Thymus (tissue), 11 donors: ENCODE data around the gene PTP4A2. TPM values are rescaled to one million over a fixed set of nuclear protein-coding genes. Genes with fewer than 3 reads are reported as not detected.
"Not testable (repeated sequence)": the region's sequence is repeated elsewhere in the genome, so short reads cannot be mapped to it uniquely, and the experiment has no call there.

Experiments
- DNase-seq, 9 donors: peaks; one replicate each; pipeline ENCODE4 v3.0.0-alpha.2; 2013; ENCODE audit warnings: low spot score in 9 of 9, low read depth in 6 of 9, missing footprints in 1 of 9
- H3K27ac ChIP-seq, 2 donors: one replicate each; pipeline ENCODE4 v1.5.1; 2013; ENCODE audit warnings: control low read depth in 1 of 2, low read depth in 1 of 2, low read length in 1 of 2, mild to moderate bottlenecking in 1 of 2, moderate library complexity in 1 of 2
- H3K27me3 ChIP-seq, 2 donors: one replicate each; pipeline ENCODE4 v1.5.1; 2013; ENCODE audit warnings: low read length in 1 of 2; ENCODE audit not compliant: control insufficient read depth in 2 of 2, insufficient read depth in 1 of 2
- H3K36me3 ChIP-seq, 2 donors: one replicate each; pipeline ENCODE4 v1.5.1; 2013; ENCODE audit warnings: low read length in 1 of 2, mild to moderate bottlenecking in 1 of 2, moderate library complexity in 1 of 2; ENCODE audit not compliant: control insufficient read depth in 2 of 2, insufficient read depth in 2 of 2
- H3K4me1 ChIP-seq, 2 donors: one replicate each; pipeline ENCODE4 v1.5.1; 2013; ENCODE audit warnings: low read length in 2 of 2; ENCODE audit not compliant: control insufficient read depth in 2 of 2, insufficient read depth in 2 of 2
- H3K4me3 ChIP-seq, 2 donors: one replicate each; pipeline ENCODE4 v1.5.1; 2013; ENCODE audit warnings: low read length in 2 of 2, control low read depth in 1 of 2, mild to moderate bottlenecking in 1 of 2
- H3K9me3 ChIP-seq, 2 donors: one replicate each; pipeline ENCODE4 v1.5.1; 2013; ENCODE audit warnings: low read length in 1 of 2, mild to moderate bottlenecking in 1 of 2; ENCODE audit not compliant: control insufficient read depth in 2 of 2, insufficient read depth in 1 of 2
- WGBS: extraction: QIAGEN DNeasy Blood & Tissue Kit; methylation state at CpG from one replicate; pipeline ENCODE4 v1.1.7; 2013; 5-methylcytosine and 5-hydroxymethylcytosine counted together
- polyA plus RNA-seq: library from polyadenylated mRNA; stranded (reverse); fragments of 200-250 nt; gene quantifications from one replicate; pipeline ENCODE4 v1.2.3, GENCODE V29; 2013
- total RNA-seq: library from RNA; stranded (reverse); fragments of 120-200 nt; gene quantifications from one replicate; pipeline ENCODE4 v1.2.4, GENCODE V29; 2013
- donor health status: healthy.

PTP4A2 gene
- total and polyA plus RNA-seq, 2 donors = 214 to 748 TPM

GRCh38 chr1:31905681-31906080 lies 32.5 kb downstream of the PTP4A2 start:
- Histone ChIP-seq H3K27ac (peak overlapping the region in 1 of 2 donors; percentile 73), H3K36me3 (peaks cover 32 to 60% of the 10 kb centered on the region in 2 donors), H3K4me1 (peaks cover 2 to 27% of the 10 kb centered on the region in 2 donors), H3K4me3 (no peak overlapping the region), H3K27me3 (no peaks in the 10 kb centered on the region), H3K9me3 (peaks cover 0 to 8% of the 10 kb centered on the region in 2 donors)
- 95% methylated on average over 2 of the region's 2 CpGs for WGBS
- no peak for DNase-seq

DNA sequence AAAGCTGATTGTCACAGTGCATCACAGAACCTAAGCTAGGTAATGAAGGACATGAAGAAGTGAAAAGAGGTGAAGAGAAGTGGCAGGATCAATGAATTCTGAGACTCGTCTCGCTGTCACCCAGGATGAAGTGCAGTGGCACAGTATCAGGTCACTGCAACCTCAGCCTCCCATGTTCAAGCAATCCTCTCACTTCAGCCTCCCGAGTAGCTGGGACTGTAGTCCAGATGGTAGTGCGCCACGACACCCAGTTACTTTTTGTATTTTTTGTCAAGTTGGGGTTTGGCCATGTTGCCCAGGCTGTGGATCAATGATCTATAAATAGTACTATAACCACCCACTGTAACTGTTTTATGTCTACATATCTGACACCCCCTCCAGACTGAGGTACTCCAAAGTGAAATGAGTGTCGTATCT lies 33.1 kb downstream of the PTP4A2 start:
- H3K36me3 ChIP-seq = peaks cover 28 to 54% of the 10 kb centered on the region in 2 donors
- H3K4me1 ChIP-seq = peaks cover 2 to 27% of the 10 kb centered on the region in 2 donors
- peak overlapping the region; percentile 22 to 69 for H3K27ac ChIP-seq
- no peaks in the 10 kb centered on the region for H3K27me3 ChIP-seq
- DNase-seq = no peak
- 97% methylated on average over 6 of the region's 6 CpGs for WGBS
- H3K4me3 ChIP-seq = no peak overlapping the region
- H3K9me3 ChIP-seq = peaks cover 0 to 8% of the 10 kb centered on the region in 2 donors

DNA sequence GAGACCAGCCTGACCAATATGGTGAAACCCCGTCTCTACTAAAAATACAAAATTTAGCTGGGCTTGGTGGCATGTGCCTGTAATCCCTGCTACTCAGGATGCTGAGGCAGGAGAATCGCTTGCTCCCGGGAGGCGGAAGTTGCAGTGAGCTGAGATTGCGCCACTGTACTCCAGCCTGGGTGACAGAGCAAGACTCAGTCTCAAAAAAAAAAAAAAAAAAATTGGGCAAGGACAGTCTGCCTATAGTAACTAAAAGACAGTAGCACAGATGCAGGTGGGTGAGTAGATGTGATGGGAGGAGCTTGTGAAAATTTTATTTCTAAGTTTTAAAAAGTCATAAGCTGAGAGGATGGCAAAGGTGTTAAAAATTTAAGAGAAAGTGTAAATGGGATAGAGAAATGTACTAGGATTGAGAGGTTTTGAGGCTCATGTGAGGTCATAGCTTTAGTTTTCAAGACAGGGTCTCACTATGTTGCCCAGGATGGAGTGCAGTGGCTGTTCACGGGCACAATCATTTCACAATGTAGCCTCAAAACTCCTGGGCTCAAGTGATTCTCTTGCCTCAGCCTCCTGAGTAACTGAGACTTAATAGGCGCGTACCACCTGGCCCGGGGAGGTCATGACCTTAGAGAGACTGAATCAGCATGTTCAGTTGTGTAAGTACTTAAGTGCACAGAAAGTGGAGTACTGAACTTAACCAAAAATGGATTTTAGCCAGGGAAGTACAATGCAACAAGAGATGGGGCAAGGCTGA lies 33.7 kb downstream of the PTP4A2 start:
- WGBS = 96% methylated on average over 9 of the region's 9 CpGs
- no peak for DNase-seq
- H3K4me3 ChIP-seq = no peak overlapping the region
- peaks cover 2 to 27% of the 10 kb centered on the region in 2 donors for H3K4me1 ChIP-seq
- H3K27me3 ChIP-seq = no peaks in the 10 kb centered on the region
- peaks cover 24 to 49% of the 10 kb centered on the region in 2 donors for H3K36me3 ChIP-seq
- peaks cover 0 to 8% of the 10 kb centered on the region in 2 donors for H3K9me3 ChIP-seq
- H3K27ac ChIP-seq = peak overlapping the region; percentile 22 to 69

GRCh38 chr1:31902510-31902860 lies 35.7 kb downstream of the PTP4A2 start:
- no peaks in the 10 kb centered on the region for H3K27me3 ChIP-seq
- H3K27ac ChIP-seq = no peak overlapping the region
- peaks cover 14 to 30% of the 10 kb centered on the region in 2 donors for H3K36me3 ChIP-seq
- WGBS = 98% methylated on average over 5 of the region's 5 CpGs
- peaks cover 2 to 32% of the 10 kb centered on the region in 2 donors for H3K4me1 ChIP-seq
- DNase-seq = no peak
- no peak overlapping the region for H3K4me3 ChIP-seq
- peaks cover 0 to 8% of the 10 kb centered on the region in 2 donors for H3K9me3 ChIP-seq

GRCh38 chr1:31901838-31902509 lies 36.2 kb downstream of the PTP4A2 start:
- Histone ChIP-seq H3K27ac (no peak overlapping the region), H3K4me1 (peaks cover 2 to 31% of the 10 kb centered on the region in 2 donors), H3K36me3 (peaks cover 8 to 25% of the 10 kb centered on the region in 2 donors), H3K27me3 (no peaks in the 10 kb centered on the region), H3K4me3 (no peak overlapping the region), H3K9me3 (peaks cover 0 to 8% of the 10 kb centered on the region in 2 donors)
- 97% methylated on average over 6 of the region's 6 CpGs for WGBS
- DNase-seq = no peak

- H3K36me3 ChIP-seq = peaks cover 0 to 13% of the 10 kb centered on the region in 2 donors
- WGBS = 97% methylated on average over 3 of the region's 3 CpGs
- no peak for DNase-seq
- H3K27ac ChIP-seq = no peak overlapping the region
- H3K4me1 ChIP-seq = peaks cover 2 to 26% of the 10 kb centered on the region in 2 donors
- H3K27me3 ChIP-seq = no peaks in the 10 kb centered on the region
- no peak overlapping the region for H3K4me3 ChIP-seq
- peaks cover 0 to 8% of the 10 kb centered on the region in 2 donors for H3K9me3 ChIP-seq
These were observed 37.4 kb downstream of the PTP4A2 start for GRCh38 chr1:31900790-31901189.

DNA sequence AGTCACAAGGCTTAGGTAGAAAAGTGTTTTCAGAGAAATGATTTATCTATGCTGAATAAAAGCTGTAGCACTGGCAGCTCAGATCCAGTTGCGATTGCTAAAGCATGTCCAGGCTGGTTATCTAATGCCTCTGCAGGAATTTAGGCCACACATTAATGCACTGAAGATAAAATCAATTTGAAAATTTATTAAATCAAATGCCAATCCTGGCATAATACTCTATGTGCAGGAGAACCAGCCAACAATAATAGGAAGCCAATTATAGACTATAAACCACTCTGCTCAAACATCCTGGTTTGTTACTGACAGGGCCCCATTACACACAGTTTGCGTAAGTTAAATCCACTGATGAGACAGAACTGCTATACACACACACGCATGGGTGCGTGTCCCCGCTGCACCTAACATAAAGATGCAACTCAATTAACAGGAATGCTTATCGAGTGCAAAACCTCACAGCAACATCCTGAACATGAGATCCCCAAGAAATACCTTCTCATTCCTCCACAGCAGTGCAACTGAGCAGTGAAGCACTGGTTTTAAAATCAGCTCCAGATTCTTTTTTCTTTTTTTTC lies 40.6 kb downstream of the PTP4A2 start:
- Histone ChIP-seq H3K9me3 (peaks cover 0 to 10% of the 10 kb centered on the region in 2 donors), H3K27me3 (no peaks in the 10 kb centered on the region), H3K27ac (no peak overlapping the region), H3K4me1 (peaks cover 0 to 9% of the 10 kb centered on the region in 2 donors), H3K36me3 (no peaks in the 10 kb centered on the region), H3K4me3 (no peak overlapping the region)
- 96% methylated on average over 6 of the region's 6 CpGs for WGBS
- DNase-seq = no peak

DNA sequence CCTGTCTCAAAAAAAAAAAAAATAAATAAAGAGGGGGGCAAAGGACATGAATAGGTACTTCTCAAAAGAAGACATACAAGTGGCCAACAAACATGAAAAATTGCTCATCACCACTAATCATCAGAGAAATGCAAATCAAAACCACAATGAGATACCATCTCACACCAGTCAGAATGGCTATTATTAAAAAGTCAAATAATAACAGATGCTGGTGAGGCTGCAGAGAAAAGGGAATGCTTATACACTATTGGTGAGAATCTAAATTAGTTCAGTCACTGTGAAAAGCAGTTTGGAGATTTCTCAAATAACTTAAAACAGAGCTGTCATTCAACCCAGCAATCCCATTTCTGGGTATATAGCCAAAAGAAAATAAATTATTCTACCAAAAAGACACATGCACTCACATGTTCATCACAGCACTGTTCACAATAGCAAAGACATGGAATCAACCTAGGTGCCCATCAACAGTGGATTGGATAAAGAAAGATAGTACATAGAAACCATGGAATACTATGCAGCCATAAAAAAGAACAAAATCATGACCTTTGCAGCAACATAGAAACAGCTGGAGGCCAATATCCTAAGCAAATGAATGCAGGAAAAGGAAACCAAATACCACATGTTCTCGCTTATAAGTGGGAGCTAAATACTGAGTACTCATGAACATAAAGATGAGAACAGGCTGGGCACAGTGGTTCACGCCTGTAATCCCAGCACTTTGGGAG lies 42.5 kb downstream of the PTP4A2 start:
- H3K4me1 ChIP-seq, H3K27ac ChIP-seq, H3K4me3 ChIP-seq, H3K36me3 ChIP-seq, H3K9me3 ChIP-seq, DNase-seq, H3K27me3 ChIP-seq: not testable (repeated sequence)
- WGBS = 97% methylated on average over 2 of the region's 2 CpGs
